Renal cortical epithelial cell (primary cell): ENCODE data around the gene CNDP1. TPM values are rescaled to one million over a fixed set of nuclear protein-coding genes. Genes with fewer than 3 reads are reported as not detected.
"Not testable (repeated sequence)": the region's sequence is repeated elsewhere in the genome, so short reads cannot be mapped to it uniquely, and the experiment has no call there.

Experiments
- DNase-seq: peaks from one replicate; pipeline ENCODE4 v3.0.0-alpha.2; 2011; ENCODE audit warnings: low read depth
- total RNA-seq: library from RNA; depleted of rRNA; stranded (reverse); fragments of >200 nt; gene quantifications from 2 replicates; pipeline ENCODE4 v1.2.3, GENCODE V29; 2014

Gene CNDP1
- total RNA-seq, 1 donor from 2014 or later = 0.05 TPM

DNA sequence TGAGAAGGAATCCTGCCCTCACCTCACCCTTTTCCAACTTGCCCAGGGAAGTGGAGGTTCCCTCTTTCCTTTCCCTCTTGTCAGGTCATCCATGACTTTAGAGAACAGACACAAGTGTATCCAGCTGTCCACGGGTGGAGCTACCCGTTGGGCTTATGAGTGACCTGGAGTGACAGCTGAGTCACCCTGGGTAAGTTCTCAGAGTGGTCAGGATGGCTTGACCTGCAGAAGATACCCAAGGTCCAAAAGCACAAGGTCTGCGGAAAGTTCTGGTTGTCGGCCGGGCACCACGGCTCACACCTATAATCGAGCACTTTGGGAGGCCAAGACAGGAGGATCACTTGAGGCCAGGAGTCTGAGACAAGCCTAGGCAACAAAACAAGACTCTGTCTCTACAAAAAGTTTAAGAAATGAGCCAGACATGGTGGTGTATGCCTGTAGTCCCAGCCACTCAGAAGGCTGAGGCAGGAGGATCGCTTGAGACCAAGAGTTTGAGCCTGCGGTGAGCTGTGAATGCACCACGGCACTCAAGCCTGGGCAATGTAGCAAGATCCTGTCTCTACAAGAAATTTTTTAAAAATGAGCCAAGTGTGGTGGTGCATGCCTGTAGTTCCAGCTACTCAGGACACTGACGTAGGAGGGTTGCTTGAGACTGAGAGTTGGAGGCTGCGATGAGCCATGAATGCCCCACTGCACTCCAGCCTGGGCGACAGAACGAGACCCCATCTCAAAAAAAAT, 14.0 kb upstream of the CNDP1 start:
- DNase-seq = no peak

- no peak for DNase-seq
Observed at GRCh38 chr18:74521068-74521725, 13.1 kb upstream of the CNDP1 start.

DNA sequence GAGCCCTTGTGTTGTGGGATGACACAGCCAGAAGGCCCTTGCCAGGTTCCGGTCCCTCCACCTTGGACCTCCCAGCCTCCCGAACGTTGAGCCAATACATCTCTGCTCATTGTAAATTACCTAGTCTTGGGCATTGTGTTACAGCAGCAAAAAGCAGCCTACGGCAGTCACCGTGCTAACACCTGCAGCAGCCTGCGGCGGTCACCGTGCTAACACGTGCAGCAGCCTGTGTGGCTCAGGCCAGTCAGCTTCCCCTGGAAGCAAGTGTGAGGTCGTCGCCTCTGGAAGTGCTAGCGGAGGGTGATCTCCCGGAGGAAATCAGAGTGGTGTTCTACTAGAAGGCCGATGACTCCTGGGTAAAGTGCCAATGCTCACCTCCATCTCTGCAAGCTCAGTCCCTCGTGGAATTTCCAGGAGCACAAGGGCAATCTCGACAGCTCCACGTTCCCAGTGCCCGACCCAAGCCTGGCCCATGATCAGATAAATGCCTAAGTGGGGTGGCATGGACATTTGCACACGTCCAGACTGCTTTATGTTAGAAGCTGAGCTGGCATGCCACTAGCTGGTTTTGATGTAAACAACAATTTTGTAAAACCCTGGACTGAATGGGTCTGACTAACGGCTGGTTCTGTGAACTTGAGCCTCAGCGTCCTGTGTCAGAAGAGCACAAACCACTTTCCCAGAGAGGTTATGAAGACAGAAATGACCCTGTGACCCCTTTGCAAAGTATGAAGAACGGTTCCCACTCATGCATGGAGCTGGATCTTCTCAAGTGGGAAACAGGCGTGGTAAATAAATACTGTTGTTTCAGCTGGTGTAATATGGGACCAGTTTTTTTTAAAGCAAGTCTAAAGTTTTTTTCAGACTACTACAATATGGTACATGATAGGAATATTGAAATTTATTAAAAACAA, 11.4 kb upstream of the CNDP1 start:
- peak; percentile 89 for DNase-seq

DNA sequence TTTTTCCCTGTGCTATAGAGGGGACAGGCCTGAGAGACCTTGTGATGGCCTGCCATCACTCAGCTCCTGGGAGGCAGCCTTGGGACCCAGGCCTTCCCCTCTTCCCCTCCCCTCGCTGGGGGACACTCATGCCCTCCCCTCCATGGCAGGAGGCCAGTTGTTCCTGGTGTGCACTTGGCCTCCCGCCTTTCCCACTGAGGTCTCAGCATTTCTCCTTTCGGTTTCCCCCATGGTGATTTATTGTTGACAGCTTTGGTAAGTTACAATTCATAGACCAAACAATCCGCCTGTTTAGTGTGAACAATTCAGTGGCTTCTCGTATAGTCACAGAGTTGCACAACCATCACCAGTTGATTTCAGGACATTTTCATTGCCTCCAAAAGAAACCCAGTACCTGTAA, 10.2 kb upstream of the CNDP1 start:
- peak; percentile 90 for DNase-seq

DNA sequence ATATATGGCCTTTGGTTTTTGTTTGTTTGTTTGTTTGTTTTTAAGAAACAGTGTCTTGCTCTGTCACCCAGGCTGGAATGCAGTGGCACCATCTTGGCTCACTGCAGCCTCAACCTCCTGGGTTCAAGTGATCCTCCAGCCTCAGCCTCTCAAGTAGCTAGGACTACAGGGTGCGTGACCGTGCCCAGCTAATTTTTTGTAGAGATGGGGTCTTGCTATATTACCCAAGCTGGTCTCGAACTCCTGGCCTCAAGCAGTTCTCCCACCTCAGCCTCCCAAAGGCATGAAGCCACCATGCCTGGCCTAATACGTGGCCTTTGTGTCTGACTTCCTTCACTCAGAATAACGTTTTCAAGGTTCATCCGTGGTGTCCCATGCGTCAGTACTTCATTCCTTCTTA, 9.4 kb upstream of the CNDP1 start:
- DNase-seq = not testable (repeated sequence)

GRCh38 chr18:74525741-74526140, 8.6 kb upstream of the CNDP1 start:
- DNase-seq = peak; percentile 66

DNA sequence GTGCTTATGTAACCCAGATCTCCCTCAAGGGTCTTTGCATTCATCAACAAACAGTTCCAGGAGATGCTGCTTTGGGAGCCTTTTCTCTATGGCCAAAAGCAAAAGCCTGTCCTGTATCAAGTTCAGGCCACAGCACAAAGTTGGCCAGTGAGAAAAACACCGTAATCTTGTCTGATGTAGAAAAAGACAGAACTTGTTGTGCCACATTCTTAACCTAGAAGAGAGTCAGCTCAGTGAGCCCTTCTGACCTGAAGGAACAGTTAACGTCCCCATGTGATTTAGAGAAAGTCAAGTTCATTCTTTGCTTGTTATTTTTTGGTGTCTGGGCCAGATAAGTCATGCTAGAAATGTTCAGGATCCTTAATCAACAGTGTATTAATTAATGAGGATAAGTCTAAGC, 7.8 kb upstream of the CNDP1 start:
- DNase-seq = no peak

- DNase-seq = no peak
Observed at GRCh38 chr18:74528478-74528877, 5.8 kb upstream of the CNDP1 start.

- DNase-seq = no peak
Observed at GRCh38 chr18:74528913-74529312, 5.4 kb upstream of the CNDP1 start.

GRCh38 chr18:74529378-74529777, 4.9 kb upstream of the CNDP1 start:
- DNase-seq = no peak

- no peak for DNase-seq
Observed at GRCh38 chr18:74529811-74530583, 4.3 kb upstream of the CNDP1 start.

GRCh38 chr18:74530584-74530862, 3.8 kb upstream of the CNDP1 start:
- DNase-seq = no peak

- no peak for DNase-seq
Observed at GRCh38 chr18:74531043-74531442, 3.3 kb upstream of the CNDP1 start.

DNA sequence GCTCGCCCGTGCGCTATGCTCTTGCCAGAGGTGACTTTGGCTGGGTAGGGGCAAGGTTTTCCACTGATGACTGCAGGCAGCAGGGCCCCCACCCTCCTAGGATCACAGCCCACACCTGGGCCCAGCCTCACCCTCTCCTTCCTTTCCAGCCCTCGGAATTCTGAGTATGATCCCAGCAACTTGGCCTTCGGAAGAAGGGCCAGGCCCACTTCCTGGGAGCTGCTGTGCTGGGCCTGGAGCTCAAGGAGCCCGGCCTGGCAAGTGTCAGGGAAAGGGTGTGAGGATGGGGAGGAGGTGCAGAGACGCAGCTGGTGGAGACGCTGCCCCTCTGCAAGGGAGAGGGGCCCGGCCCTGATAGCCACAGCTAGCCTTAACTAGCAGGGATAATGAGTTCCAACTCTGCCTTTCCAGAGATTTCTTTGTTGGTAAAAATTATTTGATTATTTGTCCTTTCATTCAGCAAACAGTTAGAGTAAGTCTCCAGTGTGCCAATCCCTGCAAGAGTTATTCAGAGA, 1.7 kb upstream of the CNDP1 start:
- DNase-seq = no peak

GRCh38 chr18:74533666-74534065, 634 bp upstream of the CNDP1 start:
- DNase-seq = no peak

GRCh38 chr18:74534981-74535649, 815 bp downstream of the CNDP1 start:
- peak; percentile 21 for DNase-seq

DNA sequence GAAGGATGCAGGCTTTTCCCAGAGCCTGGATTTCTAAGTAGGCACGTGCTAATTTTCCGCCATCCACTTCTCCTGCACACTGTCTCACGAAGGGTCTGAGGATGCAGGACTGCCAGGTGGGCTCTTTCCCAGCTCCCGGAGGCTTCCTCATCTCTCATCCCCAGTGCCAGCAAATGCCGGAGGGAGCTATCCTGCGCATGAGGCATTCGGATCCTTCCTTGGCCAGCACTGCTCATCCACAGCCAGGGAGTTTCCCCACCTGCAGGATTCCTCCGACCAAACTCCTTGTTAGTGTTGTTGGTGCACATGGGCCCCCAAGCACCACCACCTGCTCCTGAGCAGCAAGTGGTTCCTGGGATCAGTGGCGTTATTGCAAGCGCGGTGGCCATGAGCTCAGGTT, 5.0 kb downstream of the CNDP1 start:
- DNase-seq = no peak

DNA sequence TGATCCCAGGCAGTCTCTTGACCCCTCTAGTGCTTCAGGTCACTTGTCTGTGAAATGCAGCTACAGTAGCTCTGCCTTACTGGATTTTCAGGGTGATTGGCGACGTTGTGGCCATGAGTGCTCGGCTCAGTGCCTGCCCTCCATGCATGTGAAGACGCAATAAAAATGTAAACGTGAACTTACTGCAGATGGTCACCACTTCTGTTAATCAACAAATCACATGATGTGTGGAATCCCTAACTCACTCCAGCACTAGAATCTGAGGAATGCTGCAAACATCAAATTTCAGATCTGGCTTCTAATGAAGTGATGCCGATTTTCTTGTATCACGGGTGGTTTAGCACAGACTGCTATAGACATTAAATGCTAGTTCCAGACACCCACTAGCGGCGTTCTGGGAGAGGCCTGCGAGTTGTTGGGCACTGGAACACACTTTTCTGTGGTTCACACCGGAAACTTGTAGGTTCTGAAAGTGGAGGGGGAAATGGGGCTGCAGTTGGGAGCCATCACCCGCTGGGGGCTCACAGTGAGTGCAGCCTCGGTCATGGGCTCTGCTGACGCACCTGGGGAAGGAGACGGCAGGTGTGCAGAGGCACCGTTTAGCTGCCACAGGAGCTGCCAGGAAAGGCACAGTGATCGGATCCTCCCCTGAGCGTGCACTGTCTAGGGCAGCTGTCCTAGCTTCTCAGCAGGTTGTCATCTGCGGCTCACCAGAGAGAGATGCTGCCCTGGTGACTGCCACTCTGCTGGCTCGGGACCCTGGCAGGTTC, 6.5 kb downstream of the CNDP1 start:
- DNase-seq = peak; percentile 38

DNA sequence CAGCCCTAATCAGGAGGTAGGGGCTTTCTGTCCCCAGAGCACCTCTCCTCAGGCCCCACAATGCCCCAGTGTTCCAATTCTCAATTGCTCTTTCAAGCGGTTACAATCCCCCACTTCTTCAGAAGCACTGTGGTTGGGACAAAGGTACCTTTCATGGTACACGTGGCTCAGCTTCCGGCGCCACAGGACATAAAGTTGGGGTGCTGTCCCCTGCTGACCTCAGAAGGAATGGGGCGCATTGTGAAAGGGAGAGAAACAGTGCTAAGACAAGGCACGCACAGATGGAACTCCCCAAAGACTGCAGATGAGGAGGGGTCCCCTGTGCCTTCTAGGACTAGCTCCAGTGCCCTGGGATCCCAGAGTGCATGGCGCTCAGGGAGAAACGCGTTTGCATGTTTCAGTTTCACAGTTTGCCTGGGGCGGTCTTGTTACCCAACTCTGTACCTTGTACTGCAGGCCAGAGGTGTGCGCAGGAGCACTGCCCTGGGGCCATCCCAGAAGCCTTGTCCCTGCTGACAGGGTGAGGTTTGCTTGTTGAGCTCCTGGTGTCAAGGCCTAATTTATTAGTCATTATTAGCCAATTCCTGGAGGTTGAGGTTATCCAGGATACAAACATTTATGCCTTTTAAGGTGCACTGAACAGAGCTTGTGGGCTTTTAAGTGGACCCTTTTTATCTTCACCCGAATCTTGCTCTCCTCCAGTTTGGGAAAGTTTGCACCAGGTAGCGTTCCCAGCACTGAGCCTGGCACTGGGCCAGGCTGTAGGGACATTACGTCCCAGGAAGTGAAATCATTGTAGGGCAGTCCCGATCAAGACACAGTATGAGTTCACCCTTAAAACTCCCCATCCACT, 7.6 kb downstream of the CNDP1 start:
- DNase-seq = peak; percentile 79
